ENCODE measurements around the gene OTUB2. TPM values are rescaled to one million over a fixed set of nuclear protein-coding genes. Genes with fewer than 3 reads are reported as not detected.
A peak's percentile ranks its signal among the peaks of the same experiment; 100 is the strongest.

The OTUB2 gene
- total RNA-seq (under 1 TPM; 0.11 to 0.65 (median 0.39) TPM), polyA plus RNA-seq (0.18 TPM)
- long read RNA-seq, donor 1, partial matches to known transcripts, result 0 of 2 reads
- long read RNA-seq, donor 1, other reads (novel, unspliced or antisense), result 1 of 2 reads
- long read RNA-seq, donor 2, result 0 reads
- long read RNA-seq, donor 3, result 0 reads
- long read RNA-seq, donor 4, result 0 reads

- Histone ChIP-seq H3K27ac (ENCODE audit: low read length) (no peak within 1 kb of the TSS), H3K9me3 (ENCODE audit: control insufficient read depth, low read length) (no peaks in the 10 kb centered on the region), H3K4me3 (ENCODE audit: low read length) (peak within 1 kb of the TSS; percentile 71), H3K4me1 (ENCODE audit: control insufficient read depth, insufficient read depth, low read length) (no peaks in the 10 kb centered on the region), H3K27me3 (ENCODE audit: control insufficient read depth, insufficient read depth) (no peaks in the 10 kb centered on the region)
- under 1% methylated on average over 74 of the region's 74 CpGs for WGBS
- DNase-seq (peak; percentile 97 to 99 (median 99)), ATAC-seq (peak; percentile 98 to 99)
- intact Hi-C loops (cut with DNase I), result no loop called here
These were observed at the start of gene OTUB2 for GRCh38 chr14:94026173-94026888. Gene OTUB2, plus strand, starts transcription at chr14:94026340. Its CDS starts 198 bp downstream, at chr14:94026538.

GRCh38 chr14:93976477-93977057 lies 49.6 kb upstream of the OTUB2 start, which contains the start of gene ASB2:
Gene ASB2, minus strand, starts transcription at chr14:93976570. Its CDS starts 12,031 bp downstream, at chr14:93964539.
- DNase-seq, result peak in 1 of 3 donors; percentile 29
- peaks cover 8% of the 10 kb centered on the region for H3K4me1 ChIP-seq (ENCODE audit: control insufficient read depth, insufficient read depth, low read length)
- 15% methylated on average over 12 of the region's 12 CpGs for WGBS
- intact Hi-C loops (cut with DNase I), result no loop called here
- H3K27me3 ChIP-seq (ENCODE audit: control insufficient read depth, insufficient read depth), result no peaks in the 10 kb centered on the region
- no peaks in the 10 kb centered on the region for H3K9me3 ChIP-seq (ENCODE audit: control insufficient read depth, low read length)
- H3K4me3 ChIP-seq (ENCODE audit: low read length), result peak within 1 kb of the TSS; percentile 36
- peak; percentile 39 to 56 for ATAC-seq
- peak within 1 kb of the TSS; percentile 67 for H3K27ac ChIP-seq (ENCODE audit: low read length)

- Histone ChIP-seq H3K4me3 (ENCODE audit: low read length) (no peak overlapping the region), H3K4me1 (ENCODE audit: control insufficient read depth, insufficient read depth, low read length) (peaks cover 10% of the 10 kb centered on the region), H3K9me3 (ENCODE audit: control insufficient read depth, low read length) (no peaks in the 10 kb centered on the region), H3K27ac (ENCODE audit: low read length) (peak overlapping the region; percentile 67), H3K27me3 (ENCODE audit: control insufficient read depth, insufficient read depth) (no peaks in the 10 kb centered on the region)
- intact Hi-C loops (cut with DNase I), result no loop called here
- ATAC-seq (no peak), DNase-seq (peak in 1 of 3 donors; percentile 12)
- 67% methylated on average over 5 of the region's 5 CpGs for WGBS
These were observed 49.0 kb upstream of the OTUB2 start for GRCh38 chr14:93977171-93977570.

GRCh38 chr14:93977790-93978581 lies 48.2 kb upstream of the OTUB2 start:
- H3K4me3 ChIP-seq (ENCODE audit: low read length), result no peak overlapping the region
- no peaks in the 10 kb centered on the region for H3K9me3 ChIP-seq (ENCODE audit: control insufficient read depth, low read length)
- H3K27ac ChIP-seq (ENCODE audit: low read length), result peak overlapping the region; percentile 8
- no peak for ATAC-seq
- 86% methylated on average over 11 of the region's 11 CpGs for WGBS
- intact Hi-C loops (cut with DNase I), result no loop called here
- peak in 1 of 3 donors; percentile 19 for DNase-seq
- H3K27me3 ChIP-seq (ENCODE audit: control insufficient read depth, insufficient read depth), result no peaks in the 10 kb centered on the region
- H3K4me1 ChIP-seq (ENCODE audit: control insufficient read depth, insufficient read depth, low read length), result peaks cover 14% of the 10 kb centered on the region

- intact Hi-C loops (cut with DNase I), result no loop called here
- DNase-seq, result peak in 1 of 3 donors; percentile 10
- Histone ChIP-seq H3K9me3 (ENCODE audit: control insufficient read depth, low read length) (no peaks in the 10 kb centered on the region), H3K27me3 (ENCODE audit: control insufficient read depth, insufficient read depth) (no peaks in the 10 kb centered on the region), H3K27ac (ENCODE audit: low read length) (no peak overlapping the region), H3K4me1 (ENCODE audit: control insufficient read depth, insufficient read depth, low read length) (peaks cover 14% of the 10 kb centered on the region), H3K4me3 (ENCODE audit: low read length) (no peak overlapping the region)
- 63% methylated on average over 4 of the region's 4 CpGs for WGBS
- ATAC-seq, result no peak
These were observed 47.4 kb upstream of the OTUB2 start for GRCh38 chr14:93978735-93979134.

GRCh38 chr14:93980456-93981201 lies 45.5 kb upstream of the OTUB2 start:
- 38% methylated on average over 11 of the region's 11 CpGs for WGBS
- intact Hi-C loops (cut with DNase I), result no loop called here
- peak; percentile 55 to 72 for ATAC-seq
- Histone ChIP-seq H3K27me3 (ENCODE audit: control insufficient read depth, insufficient read depth) (no peaks in the 10 kb centered on the region), H3K4me3 (ENCODE audit: low read length) (no peak overlapping the region), H3K9me3 (ENCODE audit: control insufficient read depth, low read length) (no peaks in the 10 kb centered on the region), H3K4me1 (ENCODE audit: control insufficient read depth, insufficient read depth, low read length) (peaks cover 16% of the 10 kb centered on the region), H3K27ac (ENCODE audit: low read length) (peak overlapping the region; percentile 94)
- peak; percentile 74 to 88 (median 88) for DNase-seq

- 85% methylated on average over 9 of the region's 9 CpGs for WGBS
- no peak overlapping the region for H3K4me3 ChIP-seq (ENCODE audit: low read length)
- peaks cover 16% of the 10 kb centered on the region for H3K4me1 ChIP-seq (ENCODE audit: control insufficient read depth, insufficient read depth, low read length)
- DNase-seq (peak in 1 of 3 donors; percentile 52), ATAC-seq (no peak)
- intact Hi-C loops (cut with DNase I), result no loop called here
- H3K9me3 ChIP-seq (ENCODE audit: control insufficient read depth, low read length), result no peaks in the 10 kb centered on the region
- H3K27ac ChIP-seq (ENCODE audit: low read length), result peak overlapping the region; percentile 93
- no peaks in the 10 kb centered on the region for H3K27me3 ChIP-seq (ENCODE audit: control insufficient read depth, insufficient read depth)
These were observed 44.6 kb upstream of the OTUB2 start for GRCh38 chr14:93981316-93982229.

GRCh38 chr14:93982230-93983007 lies 43.7 kb upstream of the OTUB2 start:
- peak overlapping the region; percentile 93 for H3K27ac ChIP-seq (ENCODE audit: low read length)
- intact Hi-C loops (cut with DNase I), result no loop called here
- no peaks in the 10 kb centered on the region for H3K27me3 ChIP-seq (ENCODE audit: control insufficient read depth, insufficient read depth)
- peak in 1 of 3 donors; percentile 48 for DNase-seq
- H3K4me3 ChIP-seq (ENCODE audit: low read length), result no peak overlapping the region
- no peaks in the 10 kb centered on the region for H3K9me3 ChIP-seq (ENCODE audit: control insufficient read depth, low read length)
- WGBS, result 67% methylated on average over 10 of the region's 10 CpGs
- no peak for ATAC-seq
- H3K4me1 ChIP-seq (ENCODE audit: control insufficient read depth, insufficient read depth, low read length), result peaks cover 15% of the 10 kb centered on the region

- Histone ChIP-seq H3K4me1 (ENCODE audit: control insufficient read depth, insufficient read depth, low read length) (peaks cover 13% of the 10 kb centered on the region), H3K27me3 (ENCODE audit: control insufficient read depth, insufficient read depth) (no peaks in the 10 kb centered on the region), H3K4me3 (ENCODE audit: low read length) (no peak overlapping the region), H3K9me3 (ENCODE audit: control insufficient read depth, low read length) (no peaks in the 10 kb centered on the region), H3K27ac (ENCODE audit: low read length) (peak overlapping the region; percentile 12)
- DNase-seq (peak in 1 of 3 donors; percentile 43), ATAC-seq (no peak)
- 74% methylated on average over 3 of the region's 3 CpGs for WGBS
- intact Hi-C loops (cut with DNase I), result no loop called here
These were observed 42.1 kb upstream of the OTUB2 start for GRCh38 chr14:93984070-93984469.
